Activated CD8-positive, alpha-beta T cell treated with anti-CD3 and anti-CD28 coated beads, Interleukin-2, amount 10 ng/mL, durations not matched to agents 7 days and 5 days (primary cell): ENCODE measurements around the gene CD69. TPM values are rescaled to one million over a fixed set of nuclear protein-coding genes. Genes with fewer than 3 reads are reported as not detected.

ENCODE experiments used
- ATAC-seq: fragments of 150-1000 bp; cut with Tn5 transposase; one replicate; pipeline ENCODE4 v1.10.0; 2021; ENCODE audit warnings: moderate library complexity
- CTCF ChIA-PET: fragments of 350-600 bp; sonication (Branson Sonifier 250); formaldehyde crosslinking; loops from one replicate; lab custom pipeline; 2021; ENCODE audit warnings: antibody characterized with exemption; lab: Charles Lee
- POLR2A ChIA-PET: fragments of 350-600 bp; sonication (Branson Sonifier 250); formaldehyde crosslinking; loops from one replicate; lab custom pipeline; 2021; ENCODE audit warnings: antibody characterized with exemption; lab: Charles Lee
- DNase-seq: peaks from one replicate; pipeline ENCODE4 v3.0.0-alpha.2; 2020
- H3K27ac Mint-ChIP-seq: one replicate; pipeline ENCODE4 v1.8.0; 2021; ENCODE audit warnings: mild to moderate bottlenecking, mixed read lengths
- H3K27me3 Mint-ChIP-seq: one replicate; pipeline ENCODE4 v1.8.0; 2021; ENCODE audit warnings: low read depth, mixed read lengths
- H3K36me3 Mint-ChIP-seq: one replicate; pipeline ENCODE4 v1.8.0; 2021; ENCODE audit warnings: low read depth, mixed read lengths
- H3K4me1 Mint-ChIP-seq: one replicate; pipeline ENCODE4 v1.8.0; 2021; ENCODE audit warnings: low read depth, mixed read lengths
- H3K4me3 Mint-ChIP-seq: one replicate; pipeline ENCODE4 v1.8.0; 2021; ENCODE audit warnings: mild to moderate bottlenecking, mixed read lengths
- H3K9me3 Mint-ChIP-seq: one replicate; pipeline ENCODE4 v1.8.0; 2022; ENCODE audit warnings: mixed read lengths; ENCODE audit not compliant: insufficient read depth
- total RNA-seq, 2 experiments: library from RNA; stranded (reverse); gene quantifications; one replicate each; pipeline ENCODE4 v1.2.3, GENCODE V29; 2021

Gene CD69
- 100 to 1,000 TPM; 115 to 116 TPM for total RNA-seq

DNA sequence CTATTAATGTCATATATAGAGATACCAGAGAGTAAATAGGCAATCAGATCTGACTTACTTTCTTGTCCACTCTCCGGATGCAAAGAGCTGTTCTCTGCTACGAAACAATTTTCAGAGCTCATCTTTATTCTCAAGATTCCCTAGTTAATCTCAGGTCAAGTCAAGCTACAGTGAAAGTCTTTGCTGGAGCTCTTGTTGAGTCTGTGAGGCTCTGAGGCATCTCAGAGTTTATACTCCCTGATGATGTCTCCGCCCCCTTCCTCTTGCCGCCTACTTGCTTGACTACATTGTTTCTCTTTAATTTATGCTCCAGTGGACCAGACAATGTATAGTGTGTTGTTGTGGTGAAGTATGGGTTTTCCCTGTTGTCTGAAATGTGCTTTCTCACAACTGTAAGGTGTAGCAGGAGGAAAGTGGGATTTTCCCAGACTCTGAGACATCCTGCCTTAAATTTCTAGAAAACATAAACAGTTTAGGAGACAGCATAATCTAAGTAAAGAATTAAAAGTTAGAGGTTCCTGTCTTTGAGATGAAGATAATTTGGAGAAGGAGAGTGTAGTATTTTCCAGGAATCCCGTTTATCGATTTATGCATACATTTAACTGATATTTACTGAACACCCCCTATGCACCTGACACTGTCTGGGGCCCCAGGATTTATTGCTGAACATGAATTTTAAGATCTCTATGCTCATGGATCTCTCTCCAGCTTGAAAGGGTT lies at the start of gene CD69:
Gene CD69 (minus strand): TSS at position 203 of the 720 bp plus-strand sequence. CDS start 81 bp downstream, at position 122.
- CTCF ChIA-PET: interaction anchor here (0.6 to 17.2 kb wide), 12 partner anchors 10 to 179 kb away, joined by 3 to 855 read pairs (median 8); partner anchors contain the start of genes CLEC2B and CLEC2D
- peaks cover 5% of the 10 kb centered on the region for H3K9me3 Mint-ChIP-seq
- POLR2A ChIA-PET: interaction anchor here (0.6 to 15.5 kb wide), 32 partner anchors 8 to 798 kb away, joined by 3 to 494 read pairs (median 8); partner anchors contain the start of genes CLEC2B and CLEC2D

GRCh38 chr12:9809866-9810265 lies 49.2 kb upstream of the CD69 start:
- Mint-ChIP-seq H3K27me3 (peaks cover 2% of the 10 kb centered on the region), H3K4me1 (peaks cover 36% of the 10 kb centered on the region), H3K9me3 (no peaks in the 10 kb centered on the region), H3K4me3 (no peak overlapping the region), H3K36me3 (no peaks in the 10 kb centered on the region), H3K27ac (no peak overlapping the region)
- DNase-seq (no peak), ATAC-seq (no peak)
- POLR2A ChIA-PET: no interaction called here
- CTCF ChIA-PET: interaction anchor here (1.2 to 9.7 kb wide), 3 partner anchors 11 to 62 kb away, joined by 4 to 95 read pairs (median 42); no protein-coding TSS in a partner anchor

More for the DNA sequence above, at the start of gene CD69:
- H3K36me3 Mint-ChIP-seq: peaks cover 51% of the 10 kb centered on the region
- peak within 1 kb of the TSS; percentile 94 for H3K27ac Mint-ChIP-seq
- DNase-seq (peak; percentile 92), ATAC-seq (peak; percentile 60)
- H3K4me1 Mint-ChIP-seq: peaks cover 39% of the 10 kb centered on the region
- H3K4me3 Mint-ChIP-seq: peak within 1 kb of the TSS; percentile 92
- H3K27me3 Mint-ChIP-seq: no peaks in the 10 kb centered on the region

- Mint-ChIP-seq H3K4me3 (no peak overlapping the region), H3K9me3 (no peaks in the 10 kb centered on the region), H3K27ac (no peak overlapping the region), H3K4me1 (peaks cover 35% of the 10 kb centered on the region), H3K27me3 (peaks cover 2% of the 10 kb centered on the region), H3K36me3 (no peaks in the 10 kb centered on the region)
- POLR2A ChIA-PET: interaction anchor here (1.2 kb wide), 1 partner anchor 49 kb away, joined by 4 read pairs; the partner anchor contains the start of gene CD69
- ATAC-seq (no peak), DNase-seq (no peak)
- CTCF ChIA-PET: interaction anchor here (1.0 to 9.7 kb wide), 5 partner anchors 11 to 102 kb away, joined by 3 to 95 read pairs (median 4); no protein-coding TSS in a partner anchor
Observed at GRCh38 chr12:9809338-9809737, 48.6 kb upstream of the CD69 start.

- H3K4me3 Mint-ChIP-seq: no peak overlapping the region
- CTCF ChIA-PET: interaction anchor here (1.0 to 9.7 kb wide), 6 partner anchors 10 to 331 kb away, joined by 3 to 95 read pairs (median 3); no protein-coding TSS in a partner anchor
- H3K27me3 Mint-ChIP-seq: peaks cover 5% of the 10 kb centered on the region
- peaks cover 27% of the 10 kb centered on the region for H3K4me1 Mint-ChIP-seq
- H3K27ac Mint-ChIP-seq: no peak overlapping the region
- H3K9me3 Mint-ChIP-seq: no peaks in the 10 kb centered on the region
- H3K36me3 Mint-ChIP-seq: peaks cover 3% of the 10 kb centered on the region
- POLR2A ChIA-PET: interaction anchor here (1.2 kb wide), 1 partner anchor 48 kb away, joined by 4 read pairs; the partner anchor contains the start of gene CD69
- DNase-seq (no peak), ATAC-seq (no peak)
Observed at GRCh38 chr12:9808504-9808903, 47.8 kb upstream of the CD69 start.

- ATAC-seq: no peak
- Mint-ChIP-seq H3K4me3 (no peak overlapping the region), H3K9me3 (no peaks in the 10 kb centered on the region), H3K36me3 (peaks cover 5% of the 10 kb centered on the region), H3K27me3 (peaks cover 8% of the 10 kb centered on the region), H3K4me1 (peaks cover 20% of the 10 kb centered on the region), H3K27ac (no peak overlapping the region)
- no peak for DNase-seq
- CTCF ChIA-PET: interaction anchor here (0.7 to 9.7 kb wide), 4 partner anchors 8 to 333 kb away, joined by 3 to 95 read pairs (median 24); no protein-coding TSS in a partner anchor
- POLR2A ChIA-PET: no interaction called here
Observed at GRCh38 chr12:9806714-9807113, 46.0 kb upstream of the CD69 start.

GRCh38 chr12:9805883-9806282 lies 45.2 kb upstream of the CD69 start:
- ChIA-PET CTCF (interaction anchor here (1.3 to 9.7 kb wide), 4 partner anchors 7 to 334 kb away, joined by 3 to 95 read pairs (median 24); no protein-coding TSS in a partner anchor), POLR2A (no interaction called here)
- peaks cover 8% of the 10 kb centered on the region for H3K27me3 Mint-ChIP-seq

DNA sequence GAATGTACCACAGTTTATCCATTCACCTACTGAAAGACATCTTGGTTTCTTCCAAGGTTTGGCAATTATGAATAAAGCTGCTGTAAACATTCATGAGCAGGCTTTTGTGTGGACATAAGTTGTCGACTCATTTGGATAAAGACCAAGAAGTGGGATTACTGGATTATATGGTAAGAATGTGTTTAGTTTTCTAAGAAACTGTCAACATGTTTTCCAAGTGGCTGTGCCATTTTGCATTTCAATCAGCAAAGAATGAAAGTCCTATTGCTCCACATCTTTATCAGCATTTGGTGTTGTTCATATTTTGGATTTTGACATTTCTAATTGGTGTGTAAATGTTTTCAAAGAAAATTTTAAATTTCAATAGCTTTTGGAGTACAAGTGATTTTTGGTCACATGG lies 39.3 kb upstream of the CD69 start:
- H3K27me3 Mint-ChIP-seq: peaks cover 6% of the 10 kb centered on the region
- no peak for ATAC-seq
- H3K27ac Mint-ChIP-seq: no peak overlapping the region
- no peaks in the 10 kb centered on the region for H3K9me3 Mint-ChIP-seq
- H3K4me3 Mint-ChIP-seq: no peak overlapping the region
- peaks cover 5% of the 10 kb centered on the region for H3K36me3 Mint-ChIP-seq
- H3K4me1 Mint-ChIP-seq: peaks cover 30% of the 10 kb centered on the region
- no peak for DNase-seq
- ChIA-PET CTCF (interaction anchor here (1.2 to 10.7 kb wide), 7 partner anchors 10 to 210 kb away, joined by 3 to 855 read pairs (median 54); partner anchors contain the start of gene CD69), POLR2A (interaction anchor here (1.4 to 9.4 kb wide), 3 partner anchors 14 to 152 kb away, joined by 4 to 494 read pairs (median 7); partner anchors contain the start of gene CD69)

More at GRCh38 chr12:9805883-9806282, 45.2 kb upstream of the CD69 start:
- Mint-ChIP-seq H3K27ac (no peak overlapping the region), H3K4me1 (peaks cover 12% of the 10 kb centered on the region), H3K36me3 (peaks cover 5% of the 10 kb centered on the region), H3K4me3 (no peak overlapping the region), H3K9me3 (no peaks in the 10 kb centered on the region)
- no peak for DNase-seq
- ATAC-seq: no peak

DNA sequence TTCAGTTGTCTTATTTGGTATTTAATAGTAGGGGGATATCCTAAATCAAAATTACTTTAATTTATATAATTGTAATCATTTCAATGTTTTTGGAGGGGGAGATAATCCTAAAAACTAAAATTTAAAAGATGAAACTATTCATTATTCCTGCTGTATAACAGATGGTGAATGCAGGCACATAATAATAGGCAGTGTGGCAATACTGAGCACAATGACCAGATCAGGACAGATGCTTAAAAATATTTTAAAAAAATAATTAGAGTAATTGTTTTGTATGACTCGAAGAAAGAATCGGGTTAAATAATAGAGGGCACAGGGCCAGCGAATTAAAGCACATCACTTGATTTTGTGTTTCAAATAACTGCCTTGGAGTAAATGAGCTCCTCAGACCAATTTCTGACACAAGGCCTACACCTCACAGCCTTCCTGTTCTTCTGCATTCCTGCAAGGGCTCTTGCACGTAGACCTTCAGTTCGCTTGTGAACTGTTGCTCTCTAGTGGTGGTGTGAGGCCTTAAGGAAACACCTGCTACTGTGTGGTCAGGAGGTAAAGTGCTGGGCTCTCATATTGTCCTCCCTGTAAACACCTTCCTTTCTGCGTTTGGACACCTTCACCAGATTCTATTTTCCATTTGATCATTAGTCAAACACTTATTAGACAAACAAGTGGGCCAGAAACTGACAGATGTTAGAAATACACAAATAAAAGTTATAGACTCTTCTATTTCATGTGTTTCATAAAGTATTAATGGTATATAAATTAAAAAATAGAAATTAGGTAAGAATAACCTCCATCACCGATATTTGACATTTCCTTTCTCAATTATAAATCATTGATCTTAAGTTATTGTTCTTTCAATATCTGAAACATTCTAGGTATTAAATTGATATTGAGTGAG lies 37.3 kb upstream of the CD69 start:
- ATAC-seq (peak; percentile 83), DNase-seq (peak; percentile 87)
- Mint-ChIP-seq H3K9me3 (no peaks in the 10 kb centered on the region), H3K27ac (peak overlapping the region; percentile 64), H3K27me3 (peaks cover 4% of the 10 kb centered on the region), H3K36me3 (peaks cover 9% of the 10 kb centered on the region), H3K4me3 (no peak overlapping the region), H3K4me1 (peaks cover 46% of the 10 kb centered on the region)
- CTCF ChIA-PET: interaction anchor here (0.5 to 10.7 kb wide), 30 partner anchors 12 to 609 kb away, joined by 3 to 855 read pairs (median 4); partner anchors contain the start of genes CD69, CLEC2A and CLEC2B
- POLR2A ChIA-PET: interaction anchor here (0.6 to 9.4 kb wide), 11 partner anchors 14 to 757 kb away, joined by 3 to 494 read pairs (median 5); partner anchors contain the start of gene CD69

DNA sequence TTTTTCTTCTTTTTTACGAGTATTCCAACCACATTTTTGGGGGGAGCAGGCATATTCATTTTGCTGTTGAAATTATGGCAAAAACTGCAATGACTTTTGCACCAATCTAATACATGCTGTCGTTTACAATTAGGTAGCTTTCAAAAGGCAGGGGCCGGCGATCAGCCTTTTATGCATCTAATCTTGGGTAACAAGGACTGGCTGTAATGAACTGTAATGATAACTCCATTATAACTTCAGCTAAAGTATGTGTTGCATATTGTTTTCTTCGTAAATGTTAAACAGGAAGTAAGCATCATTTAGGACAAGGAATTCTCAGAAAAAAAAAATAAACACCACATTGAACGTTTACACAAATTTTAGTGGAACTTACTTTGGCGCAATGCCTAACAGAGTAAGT lies 36.3 kb upstream of the CD69 start:
- ATAC-seq (no peak), DNase-seq (no peak)
- Mint-ChIP-seq H3K36me3 (peaks cover 9% of the 10 kb centered on the region), H3K9me3 (peaks cover 1% of the 10 kb centered on the region), H3K27ac (peak overlapping the region; percentile 86), H3K4me3 (peak overlapping the region; percentile 67), H3K4me1 (peaks cover 55% of the 10 kb centered on the region), H3K27me3 (no peaks in the 10 kb centered on the region)
- POLR2A ChIA-PET: interaction anchor here (0.7 to 9.4 kb wide), 9 partner anchors 17 to 758 kb away, joined by 3 to 494 read pairs (median 5); partner anchors contain the start of gene CD69
- CTCF ChIA-PET: interaction anchor here (0.8 to 10.7 kb wide), 18 partner anchors 13 to 465 kb away, joined by 3 to 855 read pairs (median 7); partner anchors contain the start of genes CD69, CLEC2A and CLEC2B

- ATAC-seq: peak; percentile 52
- peaks cover 61% of the 10 kb centered on the region for H3K4me1 Mint-ChIP-seq
- ChIA-PET POLR2A (interaction anchor here (0.6 to 9.4 kb wide), 6 partner anchors 23 to 596 kb away, joined by 3 to 494 read pairs (median 6); partner anchors contain the start of genes CD69 and CLEC2D), CTCF (interaction anchor here (1.3 to 10.7 kb wide), 8 partner anchors 14 to 344 kb away, joined by 3 to 855 read pairs (median 38); partner anchors contain the start of genes CD69 and CLEC2D)
- no peaks in the 10 kb centered on the region for H3K27me3 Mint-ChIP-seq
- H3K27ac Mint-ChIP-seq: peak overlapping the region; percentile 86
- peaks cover 14% of the 10 kb centered on the region for H3K36me3 Mint-ChIP-seq
- H3K4me3 Mint-ChIP-seq: peak overlapping the region; percentile 67
- H3K9me3 Mint-ChIP-seq: peaks cover 5% of the 10 kb centered on the region
- DNase-seq: no peak
Observed at GRCh38 chr12:9796346-9796745, 35.6 kb upstream of the CD69 start.
